Lower lobe of right lung (tissue), 2 donors: Measurements from ENCODE around the gene FTL. TPM values are rescaled to one million over a fixed set of nuclear protein-coding genes. Genes with fewer than 3 reads are reported as not detected.

Source experiments
- ATAC-seq, 2 donors: fragments of 200-7000 bp; cut with Tn5 transposase; one replicate each; pipeline ENCODE4 v1.9.1; 2020 to 2022; ENCODE audit warnings: mild to moderate bottlenecking in 2 of 2, moderate library complexity in 2 of 2
- DNase-seq: peaks from one replicate; pipeline ENCODE4 v3.0.0-alpha.2; 2020
- H3K27ac ChIP-seq: fragments of 200-600 bp; one replicate; pipeline ENCODE4 v1.8.0; 2022
- H3K27me3 ChIP-seq: fragments of 200-600 bp; one replicate; pipeline ENCODE4 v1.8.0; 2022; ENCODE audit warnings: low read depth
- H3K36me3 ChIP-seq: fragments of 200-600 bp; one replicate; pipeline ENCODE4 v1.8.0; 2022; ENCODE audit warnings: mild to moderate bottlenecking
- H3K4me1 ChIP-seq: fragments of 200-600 bp; one replicate; pipeline ENCODE4 v1.8.0; 2022
- H3K4me3 ChIP-seq: fragments of 200-600 bp; one replicate; pipeline ENCODE4 v1.8.0; 2022; ENCODE audit warnings: mild to moderate bottlenecking
- H3K9me3 ChIP-seq: fragments of 200-600 bp; one replicate; pipeline ENCODE4 v1.8.0; 2022
- intact Hi-C: fragments of 100-400 bp; cut with DNase I; formaldehyde crosslinking; loops from one replicate; pipeline ENCODE4 v1.11.0; 2022
- microRNA-seq: library from miRNA; unstranded; fragments of <30 nt; microRNA quantifications from one replicate; pipeline ENCODE4 v1.2.0, GENCODE V29; 2020; ENCODE audit warnings: borderline number of aligned reads
- total RNA-seq: library from RNA; stranded (reverse); fragmentation: NEBNext Ultra II Directional; extraction: Animal tissue kit (Norgen Biotek cat#: 25700); gene quantifications from one replicate; pipeline ENCODE4 v1.2.1, GENCODE V29; 2021
- TF ChIP-seq, protein P1 (sequence below): fragments of 200-600 bp; IDR thresholded peaks from one replicate; pipeline ENCODE4 v1.8.0; 2022; ENCODE audit warnings: antibody characterized with exemption, mild to moderate bottlenecking
- donor health status: DM: no; HTN: yes; CAD: no; lungs with severe emphysema.

The FTL gene
- total RNA-seq, 1 donor from 2014 or later = 9,799 TPM

DNA sequence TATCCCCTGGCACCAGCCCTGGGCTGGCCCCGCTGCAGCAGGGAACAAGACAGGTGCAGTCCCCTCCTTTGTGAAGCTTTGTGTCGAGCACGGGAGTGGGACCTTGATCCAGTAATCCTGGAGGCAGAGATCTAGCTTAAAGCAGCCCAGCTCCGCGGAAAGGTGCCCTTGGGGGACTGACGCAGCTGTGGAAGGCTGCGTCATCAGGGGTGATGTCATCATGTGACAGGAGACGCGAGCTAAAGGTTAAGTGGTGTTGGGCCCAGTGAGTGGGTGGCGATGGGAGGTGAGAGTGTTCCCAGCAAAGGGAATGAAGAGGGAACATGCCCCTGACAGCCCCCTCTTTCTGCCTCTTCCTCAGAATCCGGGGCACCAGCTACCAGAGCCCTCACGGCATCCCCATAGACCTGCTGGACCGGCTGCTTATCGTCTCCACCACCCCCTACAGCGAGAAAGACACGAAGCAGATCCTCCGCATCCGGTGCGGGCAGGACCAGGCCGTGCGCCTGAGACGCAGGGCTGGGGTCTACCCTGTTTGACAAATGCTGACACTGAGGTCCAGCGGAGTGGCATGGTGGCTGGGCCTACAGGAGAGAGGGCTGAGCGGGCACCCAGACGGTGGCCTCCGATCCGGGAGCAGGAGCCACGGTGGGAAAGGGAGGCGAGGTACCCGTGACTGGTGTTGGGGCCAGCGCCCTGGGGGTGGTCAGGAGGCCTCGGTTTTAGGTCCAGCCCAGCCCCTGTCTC lies 49.2 kb downstream of the FTL start:
- H3K36me3 ChIP-seq = peaks cover 51% of the 10 kb centered on the region
- DNase-seq (no peak), ATAC-seq (no peak)
- TF ChIP-seq, protein P1, sequence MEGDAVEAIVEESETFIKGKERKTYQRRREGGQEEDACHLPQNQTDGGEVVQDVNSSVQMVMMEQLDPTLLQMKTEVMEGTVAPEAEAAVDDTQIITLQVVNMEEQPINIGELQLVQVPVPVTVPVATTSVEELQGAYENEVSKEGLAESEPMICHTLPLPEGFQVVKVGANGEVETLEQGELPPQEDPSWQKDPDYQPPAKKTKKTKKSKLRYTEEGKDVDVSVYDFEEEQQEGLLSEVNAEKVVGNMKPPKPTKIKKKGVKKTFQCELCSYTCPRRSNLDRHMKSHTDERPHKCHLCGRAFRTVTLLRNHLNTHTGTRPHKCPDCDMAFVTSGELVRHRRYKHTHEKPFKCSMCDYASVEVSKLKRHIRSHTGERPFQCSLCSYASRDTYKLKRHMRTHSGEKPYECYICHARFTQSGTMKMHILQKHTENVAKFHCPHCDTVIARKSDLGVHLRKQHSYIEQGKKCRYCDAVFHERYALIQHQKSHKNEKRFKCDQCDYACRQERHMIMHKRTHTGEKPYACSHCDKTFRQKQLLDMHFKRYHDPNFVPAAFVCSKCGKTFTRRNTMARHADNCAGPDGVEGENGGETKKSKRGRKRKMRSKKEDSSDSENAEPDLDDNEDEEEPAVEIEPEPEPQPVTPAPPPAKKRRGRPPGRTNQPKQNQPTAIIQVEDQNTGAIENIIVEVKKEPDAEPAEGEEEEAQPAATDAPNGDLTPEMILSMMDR = no peak
- no peaks in the 10 kb centered on the region for H3K27me3 ChIP-seq
- peaks cover 20% of the 10 kb centered on the region for H3K4me1 ChIP-seq
- H3K9me3 ChIP-seq = no peaks in the 10 kb centered on the region
- intact Hi-C loops = no loop called here
- H3K27ac ChIP-seq = no peak overlapping the region
- H3K4me3 ChIP-seq = no peak overlapping the region

DNA sequence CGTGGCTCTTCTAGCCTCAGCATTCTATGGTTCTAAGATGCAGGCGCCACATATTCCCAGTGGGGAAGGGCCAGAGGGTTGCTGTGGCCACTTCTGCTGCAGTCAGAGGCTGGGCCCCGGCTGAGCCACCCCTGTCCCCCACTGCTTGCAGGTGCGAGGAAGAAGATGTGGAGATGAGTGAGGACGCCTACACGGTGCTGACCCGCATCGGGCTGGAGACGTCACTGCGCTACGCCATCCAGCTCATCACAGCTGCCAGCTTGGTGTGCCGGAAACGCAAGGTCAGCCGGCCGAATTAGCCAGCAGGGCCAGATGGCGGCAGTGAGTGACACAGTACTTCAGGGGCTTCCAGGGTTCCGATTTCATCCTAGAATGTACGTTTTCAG lies 49.8 kb downstream of the FTL start:
- TF ChIP-seq, protein P1 = no peak
- no peaks in the 10 kb centered on the region for H3K27me3 ChIP-seq
- no peak overlapping the region for H3K4me3 ChIP-seq
- H3K9me3 ChIP-seq = no peaks in the 10 kb centered on the region
- no peak for DNase-seq
- ATAC-seq = no peak
- intact Hi-C loops = no loop called here
- H3K27ac ChIP-seq = no peak overlapping the region
- H3K36me3 ChIP-seq = peaks cover 45% of the 10 kb centered on the region
- H3K4me1 ChIP-seq = peaks cover 21% of the 10 kb centered on the region

DNA sequence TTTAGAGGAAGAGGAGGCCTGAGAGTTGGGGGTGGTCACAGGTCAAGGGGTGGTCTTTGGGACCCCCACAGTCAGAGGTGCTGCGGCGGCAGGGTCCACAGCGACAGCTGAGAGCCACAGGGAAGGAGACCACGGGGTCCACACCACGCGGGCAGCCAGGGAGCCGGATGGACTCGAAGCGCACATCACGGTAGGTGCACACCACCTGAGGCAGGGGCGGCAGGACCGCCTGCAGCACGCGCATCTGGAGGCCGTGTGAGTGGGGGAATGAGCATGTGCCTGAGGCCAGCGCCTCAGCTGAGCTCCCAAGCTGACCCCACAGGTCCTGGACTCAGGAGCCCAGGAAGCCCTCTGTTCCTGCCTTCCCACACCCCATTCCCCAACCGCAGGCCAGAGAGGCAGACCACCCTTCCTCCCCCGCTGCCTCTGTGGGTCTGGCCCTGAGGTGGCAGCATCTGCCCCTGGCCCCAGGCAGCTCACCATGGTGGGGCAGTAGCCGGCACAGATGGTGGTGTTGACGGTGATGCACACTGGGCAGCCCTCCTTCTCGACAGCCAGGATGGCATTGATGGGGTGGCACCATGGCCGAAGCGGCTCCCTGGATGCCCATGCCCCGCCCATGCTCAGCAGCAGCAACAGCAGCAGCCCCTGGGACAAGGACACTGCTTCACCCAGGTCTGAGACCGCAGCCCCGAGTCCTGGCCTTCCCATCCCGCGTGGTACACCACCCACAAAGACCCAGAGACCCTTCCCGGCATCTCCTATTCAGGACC lies 51.1 kb downstream of the FTL start:
- no peak overlapping the region for H3K27ac ChIP-seq
- no peak overlapping the region for H3K4me3 ChIP-seq
- DNase-seq (no peak), ATAC-seq (no peak)
- intact Hi-C loops = no loop called here
- peaks cover 34% of the 10 kb centered on the region for H3K36me3 ChIP-seq
- peaks cover 21% of the 10 kb centered on the region for H3K4me1 ChIP-seq
- TF ChIP-seq, protein P1 = no peak
- H3K9me3 ChIP-seq = no peaks in the 10 kb centered on the region
- H3K27me3 ChIP-seq = peaks cover 7% of the 10 kb centered on the region

Small RNA genes lying within 50 kb of the gene (microRNA-seq; reads per million reads assigned to microRNA genes)
- gene MIR6798 = not detected

Other genes with a start within 250 kb of the FTL start
- gene MAMSTR, start 245.6 kb upstream of the FTL start, total RNA-seq = 1.5 TPM
- gene RASIP1, start 224.7 kb upstream of the FTL start, total RNA-seq = 33.4 TPM
- 2.9 TPM for gene IZUMO1, start 218.4 kb upstream of the FTL start, total RNA-seq
- gene FUT1, start 212.7 kb upstream of the FTL start, total RNA-seq = 13.2 TPM
- not detected for gene FGF21, start 209.8 kb upstream of the FTL start, total RNA-seq
- 60.7 TPM for gene BCAT2, start 154.3 kb upstream of the FTL start, total RNA-seq
- 22.7 TPM for gene HSD17B14, start 128.8 kb upstream of the FTL start, total RNA-seq
- 21.2 TPM for gene PLEKHA4, start 96.7 kb upstream of the FTL start, total RNA-seq
- gene PPP1R15A, start 92.9 kb upstream of the FTL start, total RNA-seq = 80.4 TPM
- not detected for gene TULP2, start 66.6 kb upstream of the FTL start, total RNA-seq
- gene NUCB1, start 65.0 kb upstream of the FTL start, total RNA-seq = 310 TPM
- gene DHDH, start 31.6 kb upstream of the FTL start, total RNA-seq = 1.9 TPM
- 142 TPM for gene BAX, start 10.4 kb upstream of the FTL start, total RNA-seq
- 24.8 TPM for gene GYS1, start 28.0 kb downstream of the FTL start, total RNA-seq
- gene RUVBL2, start 28.6 kb downstream of the FTL start, total RNA-seq = 45.3 TPM
- gene LHB, start 51.8 kb downstream of the FTL start, total RNA-seq = not detected
- not detected for gene CGB3, start 59.0 kb downstream of the FTL start, total RNA-seq
- not detected for gene CGB2, start 66.6 kb downstream of the FTL start, total RNA-seq
- gene CGB1, start 71.6 kb downstream of the FTL start, total RNA-seq = not detected
- gene CGB5, start 78.5 kb downstream of the FTL start, total RNA-seq = not detected
- not detected for gene CGB8, start 83.8 kb downstream of the FTL start, total RNA-seq
- 0.77 TPM for gene CGB7, start 92.4 kb downstream of the FTL start, total RNA-seq
- gene NTF4, start 99.5 kb downstream of the FTL start, total RNA-seq = 3.1 TPM
- gene KCNA7, start 107.4 kb downstream of the FTL start, total RNA-seq = not detected
- 203 TPM for gene SNRNP70, start 120.1 kb downstream of the FTL start, total RNA-seq
- gene LIN7B, start 149.1 kb downstream of the FTL start, total RNA-seq = 10.6 TPM
- 1.4 TPM for gene C19orf73, start 153.8 kb downstream of the FTL start, total RNA-seq
- gene PPFIA3, start 154.2 kb downstream of the FTL start, total RNA-seq = 4.3 TPM
- 1.8 TPM for gene HRC, start 190.1 kb downstream of the FTL start, total RNA-seq
- 51.6 TPM for gene TRPM4, start 192.5 kb downstream of the FTL start, total RNA-seq